GM18502 (cell line): Measurements from ENCODE around the gene ADGRA3.
A peak's percentile ranks its signal among the peaks of the same experiment; 100 is the strongest.
"Not testable (repeated sequence)": the region's sequence is repeated elsewhere in the genome, so short reads cannot be mapped to it uniquely, and the experiment has no call there.

Source experiments
- ATAC-seq: cut with Tn5 transposase; IDR thresholded peaks from one replicate; pipeline ENCODE4 v1.9.1; 2021; ENCODE audit warnings: mild to moderate bottlenecking; ENCODE audit not compliant: unreplicated experiment, poor library complexity

The ADGRA3 gene

DNA sequence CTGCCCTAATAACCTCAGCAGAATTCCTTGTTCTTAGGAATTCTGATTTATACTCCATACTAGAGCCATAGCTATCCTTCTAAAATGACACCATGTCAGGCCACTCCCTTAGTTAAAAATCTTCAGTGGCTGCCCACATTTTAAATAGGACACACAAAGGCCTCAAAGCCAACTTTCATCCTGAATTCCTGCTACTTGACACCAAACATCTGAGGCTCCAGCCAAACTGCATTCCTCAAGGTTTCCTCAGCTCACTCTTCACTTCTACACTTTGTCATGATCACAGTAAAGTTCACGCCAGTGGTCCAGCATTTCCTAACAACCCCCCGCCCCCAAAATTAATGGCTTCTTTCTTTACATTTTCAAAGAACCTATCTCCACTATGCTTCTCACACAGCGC lies 124.3 kb downstream of the ADGRA3 start:
- no peak for ATAC-seq

DNA sequence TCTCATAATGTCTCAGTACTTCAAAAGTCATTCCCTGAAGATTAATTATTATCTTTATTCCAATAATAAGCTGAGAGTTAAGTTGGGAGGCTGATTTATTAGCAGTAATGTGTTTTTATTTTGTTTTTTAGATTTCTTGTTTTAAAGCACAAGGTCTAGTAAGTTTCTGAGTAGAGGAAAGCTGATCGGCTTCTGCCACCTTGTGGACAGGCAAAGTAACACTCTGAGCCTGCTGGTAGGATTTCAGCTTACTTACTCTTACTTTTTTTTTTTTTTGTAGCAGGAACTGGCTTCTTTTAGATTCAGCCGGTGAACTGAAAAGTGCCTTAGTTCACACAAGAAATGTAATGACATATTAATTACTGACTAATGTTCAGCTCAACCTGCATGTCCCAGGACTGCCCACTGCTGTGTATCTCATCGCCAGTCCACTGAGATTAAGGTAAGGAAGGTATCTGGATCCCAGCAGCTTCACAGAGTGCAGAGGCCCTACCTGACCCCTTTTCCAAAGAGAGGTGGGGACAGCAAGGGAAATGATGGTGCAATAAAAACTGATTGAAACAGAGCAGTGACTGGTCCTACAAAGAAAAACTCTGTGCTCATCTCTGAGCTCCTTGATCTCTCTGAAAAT lies 126.5 kb downstream of the ADGRA3 start:
- peak; percentile 85 for ATAC-seq

DNA sequence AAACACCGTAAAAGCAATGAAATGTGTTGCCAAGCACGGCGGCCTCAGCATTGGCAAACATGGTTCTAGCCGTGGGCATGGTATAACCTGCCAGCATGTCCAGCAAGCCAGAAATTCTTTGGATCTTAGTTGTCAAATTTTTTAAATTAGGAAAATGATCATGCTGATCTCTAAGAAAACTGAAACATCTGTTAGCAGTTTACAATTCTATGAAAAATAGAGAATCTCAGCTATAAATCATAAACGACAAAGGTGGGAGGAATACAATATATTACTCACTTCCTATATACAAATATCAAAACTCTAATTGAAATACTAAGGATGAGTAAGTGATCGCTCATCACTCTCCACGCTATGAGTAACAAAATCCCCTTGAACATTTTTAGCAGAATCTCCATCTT lies 130.3 kb downstream of the ADGRA3 start:
- no peak for ATAC-seq

DNA sequence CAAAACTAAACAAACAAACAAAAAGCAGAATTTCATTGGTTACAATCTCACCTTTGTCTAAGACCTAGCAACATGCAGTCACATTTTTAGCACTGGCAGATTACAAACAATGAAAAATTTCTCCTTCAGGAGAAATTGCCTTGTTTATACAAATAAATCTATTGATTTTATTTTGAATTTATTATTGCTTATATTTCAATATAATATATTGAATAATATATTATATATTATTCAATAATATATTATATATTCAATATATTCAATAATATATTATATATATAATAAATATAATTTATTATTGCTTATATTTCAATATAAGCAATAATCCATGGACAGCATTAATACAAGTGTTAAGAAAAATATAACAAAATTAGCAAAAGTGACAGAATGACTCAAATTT lies 131.7 kb downstream of the ADGRA3 start:
- no peak for ATAC-seq

DNA sequence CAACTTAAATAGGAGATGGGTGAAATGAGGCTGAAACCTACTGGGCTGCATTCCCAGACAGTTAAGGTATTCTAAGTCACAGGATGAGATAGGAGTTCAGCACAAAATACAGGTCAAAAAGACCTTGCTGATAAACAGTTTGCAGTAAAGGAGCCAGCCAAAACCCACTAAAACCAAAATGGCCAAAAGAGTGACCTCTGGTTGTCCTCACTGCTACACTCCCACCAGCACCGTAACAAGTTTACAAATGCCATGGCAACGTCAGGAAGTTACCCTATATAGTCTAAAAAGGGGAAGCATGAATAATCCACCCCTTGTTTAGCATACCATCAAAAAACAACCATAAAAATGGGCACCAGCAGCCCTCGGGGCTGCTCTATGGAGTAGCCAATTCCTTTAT lies 133.7 kb downstream of the ADGRA3 start:
- ATAC-seq, result not testable (repeated sequence)

DNA sequence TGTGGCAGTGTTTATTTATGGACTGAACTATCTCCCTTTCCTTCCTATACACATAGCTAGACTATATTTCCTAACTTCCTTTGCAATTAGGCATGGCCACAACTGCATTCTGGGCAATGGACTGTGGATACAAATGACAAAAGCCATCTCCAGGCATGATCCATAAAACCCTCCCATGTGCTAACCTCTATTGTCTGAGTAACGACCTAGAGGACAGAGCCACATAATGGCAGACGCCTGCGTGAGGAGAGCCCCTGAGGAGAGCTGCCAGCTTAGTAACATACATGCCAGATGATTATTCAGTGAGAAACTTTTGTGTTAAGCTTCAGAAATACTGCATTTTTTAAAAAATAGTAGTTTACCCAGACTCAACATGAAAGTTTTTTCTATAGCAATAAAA lies 142.9 kb downstream of the ADGRA3 start:
- no peak for ATAC-seq

DNA sequence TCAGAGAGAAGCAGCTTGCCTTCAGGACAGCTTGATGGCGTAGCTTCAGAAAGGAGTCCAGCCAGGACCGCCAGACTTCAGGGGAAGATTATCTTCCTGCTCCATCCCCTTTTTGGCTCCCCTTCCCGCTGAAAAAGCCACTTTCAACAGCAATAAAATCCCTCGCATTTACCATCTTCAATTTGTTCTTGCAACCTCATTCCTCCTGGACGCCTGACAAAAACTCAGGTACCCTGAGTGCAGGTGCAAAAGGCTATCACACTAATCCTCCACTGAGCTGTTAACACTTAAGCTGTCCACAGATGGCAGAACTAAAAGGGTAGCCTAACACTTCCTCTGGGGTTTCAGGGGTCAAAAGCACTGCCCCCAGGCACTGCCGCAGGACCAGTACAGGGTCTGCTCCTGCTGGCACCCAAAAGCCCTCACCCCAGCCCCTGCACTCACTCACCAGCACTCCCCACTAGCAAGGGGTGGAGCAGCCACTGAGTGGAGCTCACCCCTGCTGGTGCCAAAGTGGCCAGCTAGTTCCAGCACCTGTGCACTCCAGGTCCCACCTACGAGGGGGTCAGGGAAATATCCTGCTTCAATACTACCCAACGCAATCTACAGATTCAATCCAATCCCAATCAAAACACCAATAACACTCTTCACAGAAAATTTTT lies 145.8 kb downstream of the ADGRA3 start:
- ATAC-seq, result no peak

DNA sequence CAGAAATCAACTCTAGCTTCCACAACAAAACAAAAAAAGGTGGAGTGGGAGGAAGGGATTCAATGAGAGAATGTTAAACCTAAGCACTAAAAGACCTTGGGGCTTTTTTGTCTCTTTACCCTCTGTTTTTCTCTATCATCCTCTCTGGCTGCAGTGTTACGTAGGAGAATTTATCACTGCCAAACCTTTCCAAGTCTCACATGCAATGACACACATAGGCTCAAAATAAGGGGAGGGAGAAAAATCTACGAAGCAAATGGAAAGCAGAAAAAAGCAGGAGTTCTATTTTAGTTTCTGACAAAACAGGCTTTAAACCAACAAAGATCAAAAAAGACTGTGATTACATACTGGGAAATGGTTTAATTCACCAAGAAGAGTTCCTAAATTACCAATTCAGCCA lies 152.1 kb downstream of the ADGRA3 start:
- ATAC-seq, result no peak

DNA sequence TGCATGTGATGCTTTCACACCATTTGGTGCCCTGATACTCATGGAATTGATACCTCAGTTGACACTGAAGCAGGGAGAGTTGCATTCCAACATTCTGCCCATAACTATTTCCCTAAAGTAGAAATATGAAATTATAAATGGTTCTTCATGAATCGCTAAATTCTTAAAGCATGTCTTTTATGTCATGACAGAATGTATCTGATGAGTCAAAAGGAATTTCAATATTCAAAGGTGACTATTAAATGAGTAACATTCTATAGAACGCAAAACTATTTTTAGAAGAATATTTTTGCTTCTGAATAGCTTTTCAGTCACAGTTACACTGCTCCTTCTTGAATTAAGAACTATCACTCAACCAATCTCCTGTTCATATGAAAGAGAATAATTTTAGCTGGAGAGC lies 152.8 kb downstream of the ADGRA3 start:
- no peak for ATAC-seq

DNA sequence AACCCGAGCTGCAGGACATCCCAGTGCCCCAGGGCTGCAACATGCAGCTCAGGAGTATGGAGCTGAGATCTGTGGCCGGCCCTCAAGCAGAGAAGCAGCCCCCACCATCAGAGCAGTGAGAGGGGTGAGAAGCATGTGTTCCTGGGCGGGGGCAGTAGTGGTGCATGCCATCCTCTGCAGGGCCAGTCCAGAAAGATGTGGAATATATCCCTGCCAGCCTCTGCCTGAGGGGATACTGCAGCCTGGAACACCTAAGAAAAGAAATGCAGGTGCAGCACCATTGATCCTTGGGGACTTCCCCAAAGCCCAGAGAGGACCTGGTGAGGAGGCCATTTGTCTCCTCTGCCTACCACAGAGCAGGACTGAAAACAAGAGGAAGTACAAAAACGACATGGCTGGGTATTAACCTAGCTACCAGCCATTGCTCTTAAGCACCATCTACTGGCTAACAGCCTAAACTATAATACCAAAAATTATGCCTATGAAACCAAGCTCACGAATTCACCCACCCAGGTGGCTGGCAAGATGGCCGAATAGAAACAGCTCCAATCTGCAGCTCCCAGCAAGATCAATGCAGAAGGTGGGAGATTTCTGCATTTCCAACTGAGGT lies 158.8 kb downstream of the ADGRA3 start:
- ATAC-seq, result no peak

DNA sequence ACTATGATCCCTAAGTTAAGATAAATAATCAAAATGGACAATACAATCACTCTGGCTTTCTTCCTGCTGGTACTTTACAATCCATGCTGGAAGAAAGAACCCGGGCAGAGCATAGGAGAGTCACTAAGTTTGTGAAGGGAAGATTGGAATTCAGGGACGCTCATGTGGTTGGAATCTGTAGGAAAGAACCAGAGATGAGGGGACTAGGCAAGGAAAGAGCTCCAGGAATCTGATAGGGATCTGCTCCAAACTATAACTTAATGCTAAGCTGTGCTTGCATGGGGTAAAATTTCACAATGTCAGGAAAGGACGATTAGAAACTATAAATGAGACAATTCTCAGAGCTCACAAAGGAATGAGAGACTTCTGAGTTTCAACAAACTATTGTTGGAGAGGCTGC lies 167.5 kb downstream of the ADGRA3 start:
- ATAC-seq, result no peak

DNA sequence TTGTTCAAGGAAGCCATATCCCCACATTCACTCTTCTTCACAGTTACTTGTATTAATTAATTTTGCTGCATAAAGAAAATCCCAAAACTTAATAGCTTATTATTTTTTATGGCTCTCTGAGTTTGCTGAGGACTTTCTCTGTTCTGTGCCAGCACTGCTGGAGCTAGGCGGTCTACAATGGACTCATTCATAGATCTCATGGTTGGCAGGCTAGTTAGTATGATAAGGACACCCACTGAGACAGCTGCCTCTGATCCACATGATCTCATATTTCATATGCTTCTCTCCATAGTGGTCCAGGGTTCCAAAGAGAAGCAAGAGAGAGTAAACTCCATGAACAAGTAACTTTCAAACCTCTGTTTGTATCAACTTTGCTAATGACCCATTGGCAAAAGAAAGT lies 170.2 kb downstream of the ADGRA3 start:
- no peak for ATAC-seq

DNA sequence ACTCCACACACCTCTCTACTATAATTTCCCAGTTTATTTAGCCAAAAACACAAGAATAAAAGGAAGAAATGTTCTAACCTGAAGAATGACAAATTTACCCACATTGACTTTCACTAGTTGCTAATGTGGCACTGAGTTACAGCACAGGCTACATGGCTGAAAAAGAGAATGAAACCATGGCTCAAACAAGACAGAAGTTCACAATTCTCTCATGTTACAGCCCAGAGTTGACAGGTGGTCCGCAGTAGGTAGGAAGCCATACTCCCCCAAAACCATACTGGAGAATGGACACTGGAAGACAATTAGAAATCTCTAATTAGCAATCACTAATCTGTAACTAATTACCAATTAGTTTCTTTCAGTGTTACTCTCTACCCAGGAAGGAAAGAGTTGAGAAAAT lies 170.8 kb downstream of the ADGRA3 start:
- ATAC-seq, result no peak

DNA sequence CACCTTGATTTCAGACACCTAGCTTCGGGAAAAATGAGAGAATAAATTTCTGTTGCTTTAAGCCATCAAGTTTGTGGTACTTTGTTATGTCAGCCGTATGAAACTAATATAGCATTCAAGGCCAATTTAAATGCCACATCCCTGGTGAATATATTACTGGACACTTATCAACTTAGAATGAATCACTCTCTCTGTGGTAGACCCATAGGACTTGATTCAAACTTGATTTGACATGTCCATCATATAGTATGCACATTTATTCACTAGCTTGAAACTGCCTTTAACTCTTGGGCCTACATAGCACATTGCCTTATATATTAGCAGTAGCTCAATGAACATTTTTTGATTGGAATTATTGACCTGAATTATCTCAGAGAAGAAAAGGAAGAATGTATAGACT lies 172.3 kb downstream of the ADGRA3 start:
- no peak for ATAC-seq

DNA sequence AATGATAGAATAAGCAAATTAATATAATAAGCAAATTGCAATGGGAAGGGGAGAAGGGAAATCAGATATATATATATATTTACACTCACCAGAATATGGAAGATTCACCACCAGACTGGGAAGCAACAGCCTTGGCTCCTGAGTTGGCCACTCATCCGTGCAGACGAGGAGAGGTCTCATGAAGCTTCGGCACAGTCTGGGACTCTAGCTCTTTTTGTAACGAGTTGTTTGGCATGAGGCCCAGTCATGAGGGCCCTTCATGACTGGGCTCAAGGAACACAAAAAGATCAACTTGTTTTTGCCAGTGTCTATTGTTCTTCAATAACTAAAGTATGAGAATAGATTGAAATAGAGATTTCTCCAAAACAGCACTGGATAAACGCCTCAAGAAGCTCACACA lies 176.4 kb downstream of the ADGRA3 start:
- no peak for ATAC-seq

DNA sequence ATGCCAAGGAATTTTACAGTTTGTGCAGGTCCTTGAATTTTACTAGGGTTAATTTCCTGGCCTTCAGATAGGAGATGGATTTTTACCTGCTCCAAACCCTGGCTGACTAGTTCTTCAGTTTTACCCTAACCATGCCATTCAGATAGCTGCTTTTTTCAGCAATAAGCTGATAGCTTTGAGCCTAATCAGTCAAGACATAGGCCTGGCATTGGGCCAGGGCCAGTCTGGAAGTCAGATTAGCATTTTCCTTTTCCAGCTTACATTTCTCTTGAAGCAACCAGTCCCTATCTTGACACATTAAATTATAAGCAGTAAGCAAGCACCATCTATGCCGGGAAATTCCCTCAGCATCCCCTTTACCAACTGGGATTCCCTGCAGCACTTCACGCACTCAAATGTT lies 177.1 kb downstream of the ADGRA3 start:
- no peak for ATAC-seq
